ENCODE measurements around the gene MLLT1. TPM values are rescaled to one million over a fixed set of nuclear protein-coding genes. Genes with fewer than 3 reads are reported as not detected.

MLLT1 gene
- total RNA-seq, 5 donors from 2014 or later (not counting 1 experiment from before 2014, with no cell fraction given), result 31.4 to 59.8 (median 57.2) TPM

DNA sequence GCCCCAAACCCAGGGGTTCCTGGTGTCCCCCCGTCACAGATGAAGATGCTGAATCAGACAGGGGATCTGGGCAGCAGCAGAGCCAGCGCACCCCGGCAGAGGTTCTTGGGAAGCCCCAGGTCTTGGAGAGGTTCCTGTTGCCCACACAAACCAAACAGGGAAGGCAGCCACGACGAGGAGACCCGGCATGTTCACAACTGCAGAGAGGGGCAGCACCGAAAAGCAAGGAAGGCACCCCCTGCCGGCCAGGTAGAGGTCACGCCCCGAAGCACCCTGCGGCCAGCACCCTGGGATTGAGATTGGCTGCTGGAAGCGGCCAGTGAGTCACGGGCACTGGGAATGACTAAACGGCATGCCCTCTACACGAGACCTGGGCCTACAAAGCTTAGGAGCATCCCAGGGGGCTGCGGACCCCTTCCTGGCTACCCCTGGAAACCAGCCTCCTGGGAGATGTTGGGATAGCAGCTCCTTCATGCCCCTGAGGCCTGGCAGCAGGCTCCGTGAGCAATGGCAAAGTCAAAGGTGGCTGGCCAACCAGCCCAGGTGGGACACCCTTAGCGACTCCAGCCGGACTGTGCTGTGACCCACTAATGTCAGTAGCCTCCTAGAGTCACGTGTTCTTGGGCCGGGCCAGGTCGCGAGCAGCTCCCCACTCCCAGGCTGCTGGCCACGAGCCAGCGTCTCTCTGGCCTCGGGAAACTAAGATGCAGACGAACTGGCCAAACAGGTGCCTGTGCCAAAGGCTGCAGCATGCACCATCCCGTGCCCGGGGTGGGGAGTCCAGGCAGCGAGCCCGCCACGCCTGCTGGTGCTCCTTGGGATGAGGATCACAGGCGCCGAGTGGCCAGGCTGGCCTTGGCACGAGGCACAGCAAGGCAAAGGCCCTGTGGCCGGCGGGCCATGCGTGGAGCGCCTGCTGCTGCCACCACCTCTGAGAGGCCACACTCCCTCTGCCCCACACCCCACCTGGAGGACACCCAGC is 43.2 kb downstream of the MLLT1 start:
- H3K27me3 ChIP-seq (replicated peaks in 1 of 2; ENCODE audit: control insufficient read depth in 2 of 2, extremely low read depth in 1 of 2, insufficient read depth in 2 of 2, low read length in 1 of 2), result no peaks in the 10 kb centered on the region
- no peaks in the 10 kb centered on the region for H3K36me3 Mint-ChIP-seq
- 95% methylated on average over 37 of the region's 39 CpGs for WGBS (ENCODE audit: insufficient coverage)
- no peak for ATAC-seq (replicated peaks in 1 of 4)
- H3K27me3 Mint-ChIP-seq, result no peaks in the 10 kb centered on the region
- no peaks in the 10 kb centered on the region for H3K9me3 ChIP-seq
- peaks cover 53 to 63% (median 58%) of the 10 kb centered on the region in 3 donors for H3K4me1 Mint-ChIP-seq
- no peak overlapping the region for H3K27ac ChIP-seq (ENCODE audit: low read length)
- DNase-seq, result no peak
- ChIA-PET POLR2A (no interaction called here), CTCF (no interaction called here)
- H3K4me3 Mint-ChIP-seq, result no peak overlapping the region
- H3K36me3 ChIP-seq (ENCODE audit: control insufficient read depth in 2 of 2, extremely low read depth in 1 of 2, insufficient read depth in 1 of 2, low read length in 1 of 2), result peaks cover 3 to 5% of the 10 kb centered on the region in 2 donors
- no peak overlapping the region for H3K27ac Mint-ChIP-seq
- H3K4me1 ChIP-seq (ENCODE audit: control insufficient read depth in 1 of 2, extremely low read depth in 1 of 2, insufficient read depth in 2 of 2, low read length in 2 of 2), result peaks cover 0 to 44% of the 10 kb centered on the region in 2 experiments
- no peaks in the 10 kb centered on the region for H3K9me3 Mint-ChIP-seq
- H3K4me3 ChIP-seq (ENCODE audit: control insufficient read depth in 1 of 2, extremely low read depth in 1 of 2, low read length in 1 of 2), result no peak overlapping the region

DNA sequence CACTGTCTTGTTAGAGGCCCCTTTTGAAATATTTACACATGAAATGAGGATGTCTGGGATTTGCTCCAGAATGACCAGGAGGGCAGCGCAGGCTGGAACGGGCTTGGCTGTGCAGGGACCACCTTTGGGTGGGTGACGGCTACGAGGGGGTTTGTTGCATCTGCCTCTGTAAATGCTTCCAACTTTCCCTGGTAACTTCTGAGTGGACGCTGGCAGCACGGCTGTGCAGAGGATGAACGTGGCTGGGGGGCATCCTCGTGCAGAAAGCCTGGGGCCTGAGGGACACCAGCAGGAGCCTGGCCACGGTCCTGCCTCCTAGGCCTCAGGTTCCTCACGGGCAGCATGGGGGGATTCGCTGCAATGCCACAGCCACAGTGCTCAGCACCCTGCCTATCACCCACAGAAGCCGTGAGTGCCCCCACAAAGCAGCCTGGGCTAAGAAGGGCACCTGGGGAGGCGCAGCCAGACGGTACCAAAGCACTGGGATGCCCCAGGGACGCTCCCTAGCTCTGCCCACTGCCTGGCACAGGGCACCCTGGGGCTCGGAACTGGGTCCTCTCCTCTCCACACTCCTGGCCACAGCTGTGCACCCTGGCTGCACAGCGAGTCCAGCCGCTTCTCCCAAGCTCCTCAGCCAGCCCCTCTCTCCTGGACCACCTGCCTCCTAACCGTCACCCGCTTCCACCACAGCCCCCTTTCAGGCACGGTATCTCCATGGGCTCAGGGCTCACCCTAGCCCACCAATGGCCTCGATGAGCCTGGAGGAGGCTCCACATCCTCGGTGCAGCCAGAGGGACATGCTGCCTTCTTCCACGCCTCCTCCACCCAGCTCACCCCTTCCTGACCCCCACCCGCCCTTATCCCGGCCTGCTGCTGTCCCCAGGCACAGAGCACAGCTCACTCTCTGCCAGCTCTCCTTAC is 44.5 kb downstream of the MLLT1 start:
- Histone ChIP-seq H3K4me3 (ENCODE audit: control insufficient read depth in 1 of 2, extremely low read depth in 1 of 2, low read length in 1 of 2) (no peak overlapping the region), H3K4me1 (ENCODE audit: control insufficient read depth in 1 of 2, extremely low read depth in 1 of 2, insufficient read depth in 2 of 2, low read length in 2 of 2) (peaks cover 0 to 45% of the 10 kb centered on the region in 2 experiments), H3K27ac (ENCODE audit: low read length) (no peak overlapping the region), H3K9me3 (no peaks in the 10 kb centered on the region), H3K27me3 (replicated peaks in 1 of 2; ENCODE audit: control insufficient read depth in 2 of 2, extremely low read depth in 1 of 2, insufficient read depth in 2 of 2, low read length in 1 of 2) (no peaks in the 10 kb centered on the region), H3K36me3 (ENCODE audit: control insufficient read depth in 2 of 2, extremely low read depth in 1 of 2, insufficient read depth in 1 of 2, low read length in 1 of 2) (peaks cover 2 to 6% of the 10 kb centered on the region in 2 donors)
- Mint-ChIP-seq H3K27ac (no peak overlapping the region), H3K9me3 (no peaks in the 10 kb centered on the region), H3K4me1 (peaks cover 48 to 58% (median 51%) of the 10 kb centered on the region in 3 donors), H3K36me3 (peaks cover 4% of the 10 kb centered on the region), H3K27me3 (no peaks in the 10 kb centered on the region), H3K4me3 (no peak overlapping the region)
- ChIA-PET CTCF (no interaction called here), POLR2A (no interaction called here)
- 98% methylated on average over 22 of the region's 26 CpGs for WGBS (ENCODE audit: insufficient coverage)
- DNase-seq (no peak), ATAC-seq (replicated peaks in 1 of 4) (no peak)

DNA sequence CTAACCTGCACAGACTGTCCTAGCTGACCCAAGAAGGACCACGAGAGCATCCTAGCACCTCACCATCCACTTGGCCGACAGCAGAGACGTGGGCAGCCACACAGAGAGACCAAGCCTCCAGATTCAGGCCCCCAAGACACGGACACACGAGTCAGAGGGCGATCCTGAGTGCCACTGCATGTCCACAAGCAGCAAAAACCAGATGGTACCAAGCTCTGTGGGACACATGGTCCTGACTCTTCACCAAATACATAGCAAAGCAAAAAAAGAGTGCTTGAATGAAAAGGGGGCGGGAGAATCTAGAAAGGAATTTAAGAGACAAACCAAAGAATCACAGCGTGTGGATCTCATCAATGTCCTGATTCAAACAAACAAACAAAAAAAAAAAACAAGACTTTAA is 45.2 kb downstream of the MLLT1 start:
- DNase-seq (no peak), ATAC-seq (replicated peaks in 1 of 4) (no peak)
- no peaks in the 10 kb centered on the region for H3K27me3 ChIP-seq (replicated peaks in 1 of 2; ENCODE audit: control insufficient read depth in 2 of 2, extremely low read depth in 1 of 2, insufficient read depth in 2 of 2, low read length in 1 of 2)
- H3K36me3 Mint-ChIP-seq, result peaks cover 7% of the 10 kb centered on the region
- peaks cover under 1 to 12% of the 10 kb centered on the region in 2 donors for H3K36me3 ChIP-seq (ENCODE audit: control insufficient read depth in 2 of 2, extremely low read depth in 1 of 2, insufficient read depth in 1 of 2, low read length in 1 of 2)
- H3K27ac ChIP-seq (ENCODE audit: low read length), result no peak overlapping the region
- no peak overlapping the region for H3K4me3 Mint-ChIP-seq
- no peaks in the 10 kb centered on the region for H3K9me3 Mint-ChIP-seq
- H3K4me1 Mint-ChIP-seq, result peaks cover 44 to 53% (median 46%) of the 10 kb centered on the region in 3 donors
- H3K27ac Mint-ChIP-seq, result no peak overlapping the region
- H3K4me1 ChIP-seq (ENCODE audit: control insufficient read depth in 1 of 2, extremely low read depth in 1 of 2, insufficient read depth in 2 of 2, low read length in 2 of 2), result peaks cover 0 to 38% of the 10 kb centered on the region in 2 experiments
- no peaks in the 10 kb centered on the region for H3K27me3 Mint-ChIP-seq
- WGBS (ENCODE audit: insufficient coverage), result 92% methylated on average over 6 of the region's 8 CpGs
- H3K4me3 ChIP-seq (ENCODE audit: control insufficient read depth in 1 of 2, extremely low read depth in 1 of 2, low read length in 1 of 2), result no peak overlapping the region
- CTCF ChIA-PET, result no interaction called here
- POLR2A ChIA-PET, result interaction anchor here in 1 of 2 donors (0.6 kb wide), 1 partner anchor 1063 kb away, joined by 6 read pairs; no protein-coding TSS in a partner anchor
- no peaks in the 10 kb centered on the region for H3K9me3 ChIP-seq

DNA sequence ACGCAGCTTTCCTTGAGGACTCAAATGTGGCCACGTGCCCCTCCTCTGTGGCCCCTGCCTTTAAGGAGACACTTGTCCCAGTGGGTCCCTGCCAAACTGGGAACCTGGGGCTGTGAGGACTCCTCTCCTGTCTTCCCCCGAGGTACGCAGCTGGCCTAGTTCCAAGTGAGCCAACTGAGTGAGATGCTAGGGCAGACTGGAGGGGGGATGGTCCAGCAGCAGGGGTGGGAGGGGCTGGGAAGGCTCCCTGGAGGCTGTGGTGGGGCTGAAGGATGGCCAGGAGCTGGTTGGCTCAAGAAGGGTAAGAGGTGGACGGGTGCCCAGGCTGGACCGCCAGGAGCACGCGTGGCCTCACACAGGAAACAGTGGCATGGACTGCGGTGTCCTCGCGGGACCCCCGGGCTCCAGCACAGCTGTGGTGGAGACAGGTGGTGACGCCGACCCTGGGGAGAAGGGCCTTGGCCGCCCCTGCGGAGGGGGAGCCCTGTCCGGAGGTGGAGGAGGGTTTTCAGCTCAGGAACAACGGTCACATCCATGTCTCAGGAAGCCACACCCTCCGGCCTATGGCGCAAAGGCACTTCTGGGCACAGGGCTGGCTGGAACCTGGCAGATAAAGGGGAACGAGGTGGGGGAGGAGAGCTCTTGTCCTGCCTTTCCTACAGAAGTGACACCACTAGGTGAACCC is 45.8 kb downstream of the MLLT1 start:
- no peak for DNase-seq

DNA sequence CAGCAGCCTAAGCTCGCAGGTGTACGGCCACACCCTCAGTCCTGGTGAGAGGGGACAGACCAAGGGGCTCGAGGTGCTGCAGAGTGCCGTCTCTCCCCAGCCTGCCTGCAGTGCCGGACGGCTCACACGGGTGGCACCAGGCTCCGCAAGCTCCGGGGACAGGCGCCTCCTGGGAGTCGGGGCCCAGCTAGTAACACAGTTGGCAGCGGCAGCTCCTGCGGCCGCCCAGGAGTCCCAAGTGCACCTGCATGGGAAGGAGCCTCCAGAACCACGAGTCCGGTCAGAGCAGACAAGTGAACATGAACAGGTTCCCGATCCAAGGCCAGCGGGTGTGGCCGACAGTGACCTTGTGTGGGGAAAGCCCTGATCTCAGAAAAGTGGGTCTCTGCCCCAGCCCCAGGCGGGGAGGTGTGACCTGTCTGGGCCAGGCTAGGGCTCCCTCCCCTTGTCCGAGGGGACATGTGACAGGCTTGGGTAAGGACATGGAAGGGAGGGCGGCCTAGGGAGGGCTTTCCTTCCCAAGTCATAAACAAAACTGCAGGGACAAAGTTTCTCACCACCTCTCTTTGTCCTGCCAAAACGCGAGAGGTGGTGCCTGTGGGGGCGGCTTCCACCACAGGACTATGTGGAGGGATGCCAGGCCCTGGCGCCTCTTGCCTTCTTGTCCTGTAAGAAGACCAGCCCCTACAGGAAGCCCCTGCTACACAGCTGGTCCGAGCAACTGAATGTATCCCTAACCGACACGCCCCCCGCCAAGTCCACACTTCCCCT is 46.5 kb downstream of the MLLT1 start:
- Histone ChIP-seq H3K27ac (ENCODE audit: low read length) (no peak overlapping the region), H3K9me3 (no peaks in the 10 kb centered on the region), H3K4me3 (ENCODE audit: control insufficient read depth in 1 of 2, extremely low read depth in 1 of 2, low read length in 1 of 2) (no peak overlapping the region), H3K36me3 (ENCODE audit: control insufficient read depth in 2 of 2, extremely low read depth in 1 of 2, insufficient read depth in 1 of 2, low read length in 1 of 2) (peaks cover 6 to 14% of the 10 kb centered on the region in 2 donors), H3K27me3 (replicated peaks in 1 of 2; ENCODE audit: control insufficient read depth in 2 of 2, extremely low read depth in 1 of 2, insufficient read depth in 2 of 2, low read length in 1 of 2) (no peaks in the 10 kb centered on the region), H3K4me1 (ENCODE audit: control insufficient read depth in 1 of 2, extremely low read depth in 1 of 2, insufficient read depth in 2 of 2, low read length in 2 of 2) (peaks cover 0 to 25% of the 10 kb centered on the region in 2 experiments)
- Mint-ChIP-seq H3K36me3 (peaks cover 10% of the 10 kb centered on the region), H3K4me3 (no peak overlapping the region), H3K27ac (no peak overlapping the region), H3K27me3 (no peaks in the 10 kb centered on the region), H3K9me3 (no peaks in the 10 kb centered on the region), H3K4me1 (peaks cover 31 to 42% (median 33%) of the 10 kb centered on the region in 3 donors)
- ChIA-PET POLR2A (no interaction called here), CTCF (interaction anchor here in 1 of 2 donors (0.6 kb wide), 1 partner anchor 1335 kb away, joined by 6 read pairs; no protein-coding TSS in a partner anchor)
- DNase-seq, result no peak
- WGBS (ENCODE audit: insufficient coverage), result 93% methylated on average over 23 of the region's 30 CpGs
- no peak for ATAC-seq (replicated peaks in 1 of 4)

More for the DNA sequence above, 45.8 kb downstream of the MLLT1 start:
- H3K27ac ChIP-seq (ENCODE audit: low read length), result no peak overlapping the region
- 68% methylated on average over 13 of the region's 21 CpGs for WGBS (ENCODE audit: insufficient coverage)
- no peaks in the 10 kb centered on the region for H3K9me3 Mint-ChIP-seq
- ATAC-seq (replicated peaks in 1 of 4), result peak in 1 of 4 experiments; percentile 8
- H3K27ac Mint-ChIP-seq, result no peak overlapping the region
- H3K27me3 Mint-ChIP-seq, result no peaks in the 10 kb centered on the region
- no peak overlapping the region for H3K4me3 Mint-ChIP-seq
- H3K36me3 ChIP-seq (ENCODE audit: control insufficient read depth in 2 of 2, extremely low read depth in 1 of 2, insufficient read depth in 1 of 2, low read length in 1 of 2), result peaks cover 4 to 12% of the 10 kb centered on the region in 2 donors
- H3K36me3 Mint-ChIP-seq, result peaks cover 10% of the 10 kb centered on the region
- peaks cover 38 to 49% (median 41%) of the 10 kb centered on the region in 3 donors for H3K4me1 Mint-ChIP-seq
- no peaks in the 10 kb centered on the region for H3K27me3 ChIP-seq (replicated peaks in 1 of 2; ENCODE audit: control insufficient read depth in 2 of 2, extremely low read depth in 1 of 2, insufficient read depth in 2 of 2, low read length in 1 of 2)
- ChIA-PET POLR2A (interaction anchor here in 1 of 2 donors (0.6 kb wide), 1 partner anchor 1063 kb away, joined by 6 read pairs; no protein-coding TSS in a partner anchor), CTCF (no interaction called here)
- no peak overlapping the region for H3K4me3 ChIP-seq (ENCODE audit: control insufficient read depth in 1 of 2, extremely low read depth in 1 of 2, low read length in 1 of 2)
- H3K9me3 ChIP-seq, result no peaks in the 10 kb centered on the region
- H3K4me1 ChIP-seq (ENCODE audit: control insufficient read depth in 1 of 2, extremely low read depth in 1 of 2, insufficient read depth in 2 of 2, low read length in 2 of 2), result peaks cover 0 to 33% of the 10 kb centered on the region in 2 experiments
